GM23248 (cell line): Measurements from ENCODE around the gene ZBTB17.

Source experiments
- EZH2 ChIP-seq: fragments of 200-600 bp; sonication (generic); IDR thresholded peaks from 2 replicates; pipeline ENCODE4 v1.6.1; 2018; ENCODE audit warnings: antibody characterized with exemption, mild to moderate bottlenecking; ENCODE audit not compliant: insufficient read depth, poor library complexity, severe bottlenecking
- EZH2phosphoT487 ChIP-seq: fragments of 200-600 bp; sonication (generic); IDR thresholded peaks from 2 replicates; pipeline ENCODE4 v1.6.1; 2018; ENCODE audit warnings: antibody characterized with exemption, moderate library complexity, mild to moderate bottlenecking, low read depth; ENCODE audit not compliant: insufficient read depth

DNA sequence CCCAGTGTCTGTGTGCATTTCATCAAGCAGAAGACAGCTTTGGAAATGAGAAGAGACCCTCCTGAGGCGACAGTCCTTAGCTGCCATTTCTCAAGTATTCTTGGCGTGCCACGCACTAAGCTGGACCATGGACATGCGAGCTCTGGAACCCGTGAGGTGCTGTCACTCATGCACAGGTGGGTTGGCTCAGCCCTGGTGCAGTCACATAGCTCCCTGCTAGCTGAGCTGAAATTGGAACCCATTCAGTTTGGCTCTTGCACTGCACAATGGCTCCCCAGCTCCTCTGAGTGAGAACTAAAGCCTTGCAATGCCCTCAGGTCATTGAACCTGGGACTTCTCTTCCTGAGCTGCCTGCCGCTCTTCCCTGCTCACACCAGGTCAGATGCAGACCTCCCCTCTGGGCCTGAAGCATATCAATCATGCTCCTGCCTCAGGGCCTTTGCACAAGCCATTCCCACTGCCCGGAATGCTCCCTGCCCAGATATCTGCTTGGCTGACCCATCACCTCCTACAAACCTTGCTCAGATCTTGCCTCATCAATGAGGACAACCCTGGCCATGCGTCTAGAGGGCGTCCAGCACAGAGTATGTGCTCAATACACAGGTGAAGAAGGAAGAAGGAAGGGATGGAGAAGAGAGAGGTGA is 21.9 kb upstream of the ZBTB17 start:
- TF ChIP-seq EZH2phosphoT487 (no peak), EZH2 (no peak)
